Suprapubic skin (tissue), 3 donors: ENCODE results near the gene TGFBR1.

Experiments
- POLR2A ChIP-seq, 2 donors: fragments of 450-650 bp; IDR thresholded peaks; one replicate each; pipeline ENCODE4 v1.6.1; 2017; ENCODE audit warnings: antibody characterized with exemption in 2 of 2, mild to moderate bottlenecking in 2 of 2, moderate library complexity in 2 of 2
- TF ChIP-seq, protein P1 (sequence below), 2 donors: fragments of 200-600 bp in 1 of 2; fragments of 450-650 bp in 1 of 2; sonication (generic) in 1 of 2; IDR thresholded peaks; one replicate each; pipeline ENCODE4 v1.5.1; 2016 to 2019; ENCODE audit warnings: antibody characterized with exemption in 2 of 2, mild to moderate bottlenecking in 1 of 2, moderate library complexity in 1 of 2

GRCh38 chr9:99112750-99113413 is 8.0 kb downstream of the TGFBR1 start:
- TF ChIP-seq POLR2A (IDR thresholded peaks at IDR 0.05): no peak
- TF ChIP-seq, protein P1, sequence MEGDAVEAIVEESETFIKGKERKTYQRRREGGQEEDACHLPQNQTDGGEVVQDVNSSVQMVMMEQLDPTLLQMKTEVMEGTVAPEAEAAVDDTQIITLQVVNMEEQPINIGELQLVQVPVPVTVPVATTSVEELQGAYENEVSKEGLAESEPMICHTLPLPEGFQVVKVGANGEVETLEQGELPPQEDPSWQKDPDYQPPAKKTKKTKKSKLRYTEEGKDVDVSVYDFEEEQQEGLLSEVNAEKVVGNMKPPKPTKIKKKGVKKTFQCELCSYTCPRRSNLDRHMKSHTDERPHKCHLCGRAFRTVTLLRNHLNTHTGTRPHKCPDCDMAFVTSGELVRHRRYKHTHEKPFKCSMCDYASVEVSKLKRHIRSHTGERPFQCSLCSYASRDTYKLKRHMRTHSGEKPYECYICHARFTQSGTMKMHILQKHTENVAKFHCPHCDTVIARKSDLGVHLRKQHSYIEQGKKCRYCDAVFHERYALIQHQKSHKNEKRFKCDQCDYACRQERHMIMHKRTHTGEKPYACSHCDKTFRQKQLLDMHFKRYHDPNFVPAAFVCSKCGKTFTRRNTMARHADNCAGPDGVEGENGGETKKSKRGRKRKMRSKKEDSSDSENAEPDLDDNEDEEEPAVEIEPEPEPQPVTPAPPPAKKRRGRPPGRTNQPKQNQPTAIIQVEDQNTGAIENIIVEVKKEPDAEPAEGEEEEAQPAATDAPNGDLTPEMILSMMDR (IDR thresholded peaks at IDR 0.05): no peak
